Keratinocyte (primary cell): ENCODE results near the gene FAM117A.
"Not testable (repeated sequence)": the region's sequence is repeated elsewhere in the genome, so short reads cannot be mapped to it uniquely, and the experiment has no call there.

Experiments used
- EZH2 ChIP-seq: IDR thresholded peaks from one replicate; pipeline ENCODE4 v1.6.1; 2012; ENCODE audit warnings: inconsistent platforms, mild to moderate bottlenecking, low read length, moderate library complexity
- TF ChIP-seq, protein P1 (sequence below), 3 experiments: IDR thresholded peaks in 1 of 3; conservative IDR thresholded peaks in 1 of 3; optimal IDR thresholded peaks in 1 of 3; 2 replicates in 2 of 3; 3 replicates in 1 of 3; pipeline versions ENCODE3 to v1.5.1; 2011; ENCODE audit warnings: low read length in 3 of 3, mild to moderate bottlenecking in 3 of 3, moderate library complexity in 2 of 3, control low read depth in 1 of 3, inconsistent platforms in 1 of 3; ENCODE audit not compliant: insufficient read depth in 2 of 3; ENCODE audit errors: extremely low read depth in 1 of 3

DNA sequence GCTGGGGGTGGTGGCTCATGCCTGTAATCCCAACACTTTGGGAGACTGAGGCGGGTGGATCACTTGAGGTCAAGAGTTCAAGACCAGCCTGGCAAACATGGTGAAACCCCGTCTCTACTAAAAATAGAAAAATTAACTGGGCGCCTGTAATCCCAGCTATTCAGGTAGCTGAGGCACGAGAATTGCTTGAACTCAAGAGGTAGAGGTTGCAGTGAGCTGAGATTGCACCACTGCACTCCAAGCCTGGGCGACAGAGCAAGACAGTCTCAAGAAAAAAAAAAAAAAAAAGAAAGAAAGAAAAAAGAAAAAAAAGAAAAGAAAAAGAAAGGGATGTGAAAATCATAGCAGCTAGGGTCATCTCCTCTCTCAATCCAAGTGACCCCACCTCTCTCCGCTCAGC is 39.4 kb downstream of the FAM117A start:
- TF ChIP-seq, protein P1, sequence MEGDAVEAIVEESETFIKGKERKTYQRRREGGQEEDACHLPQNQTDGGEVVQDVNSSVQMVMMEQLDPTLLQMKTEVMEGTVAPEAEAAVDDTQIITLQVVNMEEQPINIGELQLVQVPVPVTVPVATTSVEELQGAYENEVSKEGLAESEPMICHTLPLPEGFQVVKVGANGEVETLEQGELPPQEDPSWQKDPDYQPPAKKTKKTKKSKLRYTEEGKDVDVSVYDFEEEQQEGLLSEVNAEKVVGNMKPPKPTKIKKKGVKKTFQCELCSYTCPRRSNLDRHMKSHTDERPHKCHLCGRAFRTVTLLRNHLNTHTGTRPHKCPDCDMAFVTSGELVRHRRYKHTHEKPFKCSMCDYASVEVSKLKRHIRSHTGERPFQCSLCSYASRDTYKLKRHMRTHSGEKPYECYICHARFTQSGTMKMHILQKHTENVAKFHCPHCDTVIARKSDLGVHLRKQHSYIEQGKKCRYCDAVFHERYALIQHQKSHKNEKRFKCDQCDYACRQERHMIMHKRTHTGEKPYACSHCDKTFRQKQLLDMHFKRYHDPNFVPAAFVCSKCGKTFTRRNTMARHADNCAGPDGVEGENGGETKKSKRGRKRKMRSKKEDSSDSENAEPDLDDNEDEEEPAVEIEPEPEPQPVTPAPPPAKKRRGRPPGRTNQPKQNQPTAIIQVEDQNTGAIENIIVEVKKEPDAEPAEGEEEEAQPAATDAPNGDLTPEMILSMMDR (optimal IDR thresholded peaks at IDR 0.05 in 1 of 3, IDR thresholded peaks at IDR 0.05 in 1 of 3, conservative IDR thresholded peaks at IDR 0.05 in 1 of 3; ENCODE audit: extremely low read depth in 1 of 3, insufficient read depth in 2 of 3, low read length in 3 of 3), result not testable (repeated sequence)
- not testable (repeated sequence) for TF ChIP-seq EZH2
